Peyer's patch (tissue), 4 donors: ENCODE data around the gene MFAP5. TPM values are rescaled to one million over a fixed set of nuclear protein-coding genes. Genes with fewer than 3 reads are reported as not detected.

Source experiments
- small RNA-seq, 2 donors: library from RNA; depleted of rRNA; stranded (forward); fragments of <200 nt; gene quantifications; one replicate each; pipeline ENCODE3, GENCODE V24; 2016
- total RNA-seq, 4 donors: library from RNA; depleted of rRNA; stranded (reverse); fragments of >200 nt; gene quantifications; one replicate each; pipeline ENCODE4 v1.1.0, GENCODE V29; 2016

The MFAP5 gene
- total RNA-seq, 4 donors from 2014 or later: 17.3 to 67.4 (median 32.4) TPM

Small RNA genes within 50 kb of the gene (small RNA-seq; reads per million reads assigned to genes)
- gene RF00564: 0 reads per million in 2 donors

Other genes with a start within 250 kb of the MFAP5 start
- gene CLEC6A, start 206.9 kb downstream of the MFAP5 start, total RNA-seq: not detected
- gene CLEC4D, start 149.3 kb downstream of the MFAP5 start, total RNA-seq: not detected
- gene CLEC4E, start 121.9 kb downstream of the MFAP5 start, total RNA-seq: 1 to 10 TPM in 1 of 4 donors, not detected in 3; 2.9 TPM
- 1 to 10 TPM in 3 of 4 donors, not detected in 1; 1.8 to 5.4 (median 1.9) TPM for gene AICDA, start 50.0 kb downstream of the MFAP5 start, total RNA-seq
- gene RIMKLB, start 35.2 kb upstream of the MFAP5 start, total RNA-seq: 10 to 100 TPM; 27.0 to 89.1 (median 37.0) TPM
- under 1 TPM in 1 of 4 donors, not detected in 3; 0.83 TPM for gene A2ML1, start 159.8 kb upstream of the MFAP5 start, total RNA-seq